CMK (cell line): ENCODE measurements around the gene ZNF415.
"Not testable (repeated sequence)": the region's sequence is repeated elsewhere in the genome, so short reads cannot be mapped to it uniquely, and the experiment has no call there.

Source experiments
- DNase-seq: peaks from one replicate; pipeline ENCODE4 v3.0.0-alpha.2; 2010; ENCODE audit warnings: low read depth

Gene ZNF415

DNA sequence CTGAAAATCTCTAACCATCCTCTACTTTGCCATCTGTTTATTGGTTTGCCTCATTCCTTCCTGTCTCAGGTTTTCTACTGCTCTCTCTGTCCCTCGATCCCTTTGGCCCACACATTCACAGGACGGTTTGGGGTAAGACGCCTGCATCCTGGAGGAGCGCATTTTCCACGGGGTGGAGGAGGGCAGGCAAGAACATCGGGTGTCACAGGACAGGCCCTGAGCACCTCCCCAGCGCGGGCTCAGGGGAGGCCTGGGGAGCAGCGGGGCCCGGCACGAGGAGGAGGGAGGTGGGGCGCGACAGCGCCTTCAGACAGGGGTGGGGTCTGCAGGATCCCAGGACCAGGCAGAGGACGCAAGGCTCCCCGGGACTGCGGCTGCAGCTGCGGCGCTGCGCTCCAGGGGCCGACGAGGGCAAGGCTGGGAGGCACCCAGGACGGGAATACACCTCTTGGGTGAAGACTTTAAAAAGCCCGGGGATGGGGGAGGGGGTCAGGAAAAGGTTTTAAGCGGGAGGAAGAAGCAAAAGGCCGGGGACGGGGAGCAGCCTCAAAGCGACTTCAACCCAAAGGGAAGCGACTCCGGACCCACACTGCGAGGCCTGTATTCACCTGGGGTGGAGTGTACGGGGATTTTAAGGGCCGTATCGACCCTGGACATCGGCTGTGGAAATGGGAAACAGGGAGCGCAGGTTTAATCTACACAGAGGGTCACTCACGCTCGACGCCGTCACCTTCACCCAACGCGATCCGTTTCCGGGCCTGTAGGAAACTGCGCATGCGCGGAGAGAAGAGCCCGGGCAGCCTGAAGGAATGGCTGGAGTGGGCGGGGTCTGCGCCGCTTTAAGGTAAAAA is at the start of gene ZNF415:
TSS of gene ZNF415 (minus strand) at position 770 of the 851 bp plus-strand sequence. CDS start 10,234 bp downstream, outside the sequence.
- DNase-seq: no peak

DNA sequence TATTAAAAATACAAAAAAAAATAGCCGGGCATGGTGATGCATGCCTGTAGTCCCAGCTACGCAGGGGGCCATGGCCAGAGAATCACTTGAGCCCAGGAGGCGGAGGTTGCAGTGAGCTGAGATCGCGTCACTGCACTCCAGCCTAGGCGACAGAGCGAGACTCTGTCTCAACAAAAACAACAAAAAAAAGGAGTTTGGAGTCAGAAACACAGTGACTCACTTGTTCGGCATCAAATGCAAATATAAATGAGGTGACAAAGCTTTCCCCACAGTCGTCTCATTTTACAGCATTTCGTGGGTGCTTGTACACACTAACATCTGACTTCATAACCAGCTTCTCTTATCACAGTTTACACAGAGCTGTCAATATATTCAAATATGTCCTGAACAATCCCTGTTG is 49.5 kb upstream of the ZNF415 start:
- no peak for DNase-seq

DNA sequence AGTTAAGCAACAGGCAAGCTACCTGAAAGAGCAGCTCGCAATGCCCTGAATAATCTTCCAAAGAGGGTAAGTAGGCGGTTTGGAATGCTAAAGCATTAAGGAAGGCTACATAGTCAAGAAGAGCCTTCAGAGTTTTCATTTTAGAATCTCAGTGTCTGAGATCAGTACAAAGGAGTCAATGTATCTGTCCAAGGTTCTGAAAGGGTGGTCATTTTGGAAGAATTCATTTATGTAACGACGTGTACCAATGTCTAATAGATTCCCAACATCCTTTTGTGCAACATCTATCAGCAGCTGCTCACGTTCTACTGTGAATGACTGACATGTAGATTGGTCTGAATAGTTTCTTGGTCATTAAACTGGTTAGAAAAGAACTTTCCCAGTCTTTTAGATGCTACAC is 45.3 kb upstream of the ZNF415 start:
- no peak for DNase-seq

DNA sequence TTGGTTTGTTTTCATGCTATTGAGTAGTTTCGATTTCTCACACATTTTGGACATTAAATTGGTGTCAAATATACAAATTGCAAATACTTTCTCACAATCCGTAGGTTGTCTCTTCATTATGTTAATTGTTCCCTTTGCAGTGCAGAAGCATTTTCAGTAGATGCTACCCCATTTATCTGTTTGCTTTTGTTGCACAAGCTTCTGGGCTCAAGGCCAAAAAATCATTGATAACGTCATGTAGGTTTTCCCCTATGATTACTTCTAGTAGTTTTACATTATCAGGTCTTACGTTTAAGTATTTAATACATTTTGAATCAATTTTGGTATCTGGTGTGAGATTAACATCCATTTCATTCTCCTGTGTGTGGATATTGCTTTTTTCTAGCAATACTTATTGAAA is 40.2 kb upstream of the ZNF415 start:
- no peak for DNase-seq

DNA sequence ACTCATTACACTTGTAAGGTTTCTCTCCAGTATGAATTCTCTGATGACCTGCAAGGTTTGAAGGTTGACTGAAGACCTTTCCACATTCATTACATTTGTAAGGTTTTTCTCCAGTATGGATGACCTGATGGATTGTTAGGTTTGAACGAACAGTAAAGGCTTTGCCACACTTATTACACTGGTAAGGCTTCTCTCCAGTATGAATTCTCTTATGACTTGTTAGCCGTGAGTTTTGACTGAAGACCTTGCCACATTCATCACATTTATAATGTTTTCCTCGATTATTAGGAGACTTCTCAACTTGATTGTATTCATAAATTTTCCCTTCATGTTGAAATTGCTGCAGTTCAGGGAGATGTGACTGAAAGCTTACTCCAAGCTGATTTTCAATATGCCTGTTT is 33.0 kb upstream of the ZNF415 start:
- no peak for DNase-seq

DNA sequence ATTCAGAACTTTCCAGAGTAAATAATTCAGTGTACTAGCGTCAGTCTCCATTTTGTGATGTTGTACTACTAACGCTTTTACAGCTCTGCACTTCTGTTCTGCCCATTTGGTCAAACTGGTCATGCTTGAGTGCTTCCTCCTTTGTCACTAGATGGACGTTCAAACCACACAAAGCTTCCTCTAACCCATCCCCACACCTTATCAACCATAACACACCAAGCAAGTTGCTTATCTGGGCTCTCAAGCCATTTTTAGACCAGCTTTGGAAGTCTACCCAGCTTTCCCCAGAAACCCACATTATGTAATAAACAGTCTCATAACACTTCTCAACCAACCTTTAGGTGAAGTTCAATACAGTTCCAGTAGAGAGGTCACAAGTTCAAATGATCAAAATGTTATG is 28.4 kb upstream of the ZNF415 start:
- DNase-seq: peak; percentile 99

DNA sequence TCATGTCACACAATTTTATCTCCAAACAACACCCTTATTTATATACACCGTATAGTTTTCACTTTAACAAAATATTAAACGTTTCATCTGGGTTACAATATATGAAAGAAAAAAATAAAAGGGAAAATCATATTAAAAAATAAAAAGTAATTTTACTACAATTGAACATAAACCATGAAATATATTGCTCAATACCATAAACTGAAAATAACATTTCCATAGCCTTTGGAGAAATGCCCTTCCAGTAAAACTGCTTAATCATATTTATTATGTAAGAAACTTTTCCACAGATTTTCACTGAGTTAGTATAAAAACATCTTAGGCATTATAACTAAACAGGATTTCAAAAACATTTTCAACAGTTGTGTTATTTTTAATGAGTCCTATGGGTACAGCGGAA is 27.6 kb upstream of the ZNF415 start:
- DNase-seq: no peak

DNA sequence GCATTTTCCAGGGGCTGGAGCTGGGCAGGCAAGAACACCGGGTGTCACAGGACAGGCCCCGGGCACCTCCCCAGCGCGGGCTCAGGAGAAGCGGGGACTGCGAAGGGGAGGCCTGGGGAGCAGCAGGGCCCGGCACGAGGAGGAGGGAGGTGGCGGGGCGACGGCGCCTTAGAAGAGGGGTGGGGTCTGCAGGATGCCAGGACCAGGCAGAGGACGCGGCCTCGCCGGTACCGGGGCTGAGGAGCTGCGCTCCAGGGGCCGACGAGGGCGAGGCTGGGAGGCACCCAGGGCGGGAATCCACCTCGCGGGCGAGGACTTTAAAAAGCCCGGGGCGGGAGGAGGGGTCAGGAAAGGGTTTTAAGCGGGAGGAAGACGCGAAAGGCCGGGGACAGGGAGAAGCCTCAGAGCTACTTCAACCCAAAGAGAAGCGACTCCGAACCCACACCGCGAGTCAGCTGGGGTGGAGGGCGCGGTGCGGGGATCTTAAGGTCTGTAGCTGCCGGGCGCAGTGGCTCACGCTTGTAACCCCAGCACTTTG is 25.5 kb upstream of the ZNF415 start:
- DNase-seq: no peak

DNA sequence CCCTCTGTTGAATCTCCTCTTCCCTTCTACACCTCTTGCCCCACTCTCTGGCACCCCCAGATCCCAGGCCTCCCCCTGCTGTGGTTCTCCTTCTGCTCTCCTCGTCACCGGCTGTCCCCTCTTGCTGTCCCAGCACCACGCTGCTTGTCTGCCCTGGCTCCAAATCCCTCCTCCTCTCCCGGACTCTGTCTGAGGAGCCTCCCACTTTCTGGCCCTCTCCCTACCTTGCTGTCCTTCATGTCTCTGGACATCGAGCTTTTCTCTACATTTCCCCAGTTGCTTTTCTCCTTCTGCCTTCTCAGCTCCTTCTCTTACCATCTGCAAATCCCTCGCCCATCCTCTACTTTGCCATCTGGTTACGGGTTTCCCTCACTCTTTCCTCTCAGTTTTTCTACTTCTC is 24.9 kb upstream of the ZNF415 start:
- DNase-seq: no peak

DNA sequence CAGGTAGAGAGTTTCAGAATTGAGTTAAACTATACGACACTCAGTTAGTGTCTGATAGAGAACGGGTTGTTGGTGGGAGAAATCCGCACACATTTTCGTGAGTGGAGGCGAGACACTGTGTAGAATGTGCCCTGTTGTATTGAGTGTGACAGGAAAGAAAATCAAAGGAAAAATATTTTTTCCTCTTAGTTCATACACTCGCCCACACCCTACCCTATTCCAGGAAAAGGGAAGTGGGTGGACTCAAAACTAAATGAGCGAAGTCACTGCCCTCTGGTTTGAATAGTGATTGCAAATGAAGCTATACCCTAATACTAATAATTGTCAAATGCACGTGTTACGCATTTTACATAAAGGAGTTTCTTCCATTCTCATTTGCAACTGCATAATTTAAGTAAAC is 24.1 kb upstream of the ZNF415 start:
- DNase-seq: no peak

DNA sequence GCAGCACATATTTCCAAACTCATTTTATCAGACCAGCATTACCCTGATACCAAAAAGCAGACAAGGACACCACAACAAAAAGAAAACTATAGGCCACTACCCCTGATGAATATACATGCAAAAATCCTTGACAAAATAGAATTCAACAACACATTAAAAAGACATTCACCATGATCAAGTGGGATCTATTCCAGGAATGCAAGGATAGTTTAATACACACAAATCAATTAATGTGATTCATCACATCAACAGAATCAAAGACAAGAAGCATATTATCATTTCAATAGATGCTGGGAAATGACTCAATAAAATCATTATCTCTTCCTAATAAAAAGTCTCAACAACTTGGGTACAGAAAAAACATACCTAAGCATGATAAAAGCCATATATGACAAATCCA is 14.9 kb upstream of the ZNF415 start:
- no peak for DNase-seq

DNA sequence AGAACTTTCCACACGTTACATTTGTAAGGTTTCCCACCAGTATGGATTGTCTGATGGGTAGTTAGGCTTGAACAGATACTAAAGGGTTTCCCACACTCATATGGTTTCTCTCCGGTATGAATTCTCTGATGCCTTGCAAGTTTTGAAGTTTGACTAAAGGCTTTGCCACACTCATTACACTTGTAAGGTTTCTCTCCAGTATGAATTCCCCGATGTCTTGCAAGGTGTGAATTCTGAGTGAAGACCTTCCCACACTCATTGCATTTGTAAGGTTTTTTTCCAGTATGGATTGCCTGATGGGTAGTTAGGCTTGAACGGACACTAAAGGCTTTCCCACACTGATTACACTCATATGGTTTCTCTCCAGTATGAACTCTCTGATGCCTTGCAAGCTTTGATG is 7.6 kb upstream of the ZNF415 start:
- DNase-seq: no peak

DNA sequence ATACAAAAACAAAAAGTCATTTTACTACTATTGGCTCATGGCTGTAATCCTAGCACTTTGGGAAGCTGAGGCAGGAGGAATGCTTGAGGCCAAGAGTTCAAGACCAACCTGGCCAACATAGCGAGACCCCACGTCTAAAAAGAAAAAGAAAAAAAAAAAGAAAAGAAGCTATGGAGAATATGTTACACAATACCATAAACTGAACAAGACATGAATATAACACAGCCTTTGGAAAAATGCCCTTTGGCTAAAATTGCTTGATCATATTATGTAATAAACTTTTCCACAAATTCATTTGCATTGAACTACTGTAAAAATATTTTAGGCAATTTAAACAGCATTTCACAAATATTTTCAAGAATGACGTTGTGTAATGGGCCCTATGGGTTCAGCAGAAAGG is 3.7 kb upstream of the ZNF415 start:
- no peak for DNase-seq

DNA sequence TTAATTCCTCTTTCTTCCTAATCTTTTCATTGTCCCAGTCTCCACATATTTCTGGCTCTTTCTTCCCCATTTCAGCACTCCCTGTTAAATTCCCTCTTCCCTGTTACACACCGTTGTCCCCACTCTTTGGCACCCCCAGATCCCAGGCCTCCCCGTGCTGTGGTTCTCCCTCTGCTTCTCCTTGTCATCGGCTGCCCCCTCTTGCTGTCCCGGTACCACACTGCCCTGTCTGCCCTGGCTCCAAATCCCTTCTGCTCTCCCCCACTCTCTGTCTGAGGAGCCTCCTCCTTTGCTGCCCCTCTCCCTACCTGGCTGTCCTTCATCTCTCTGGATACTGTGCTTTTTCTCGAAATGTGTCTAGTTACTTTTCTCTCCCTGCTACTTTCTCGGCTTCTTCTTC is 983 bp downstream of the ZNF415 start:
- no peak for DNase-seq

DNA sequence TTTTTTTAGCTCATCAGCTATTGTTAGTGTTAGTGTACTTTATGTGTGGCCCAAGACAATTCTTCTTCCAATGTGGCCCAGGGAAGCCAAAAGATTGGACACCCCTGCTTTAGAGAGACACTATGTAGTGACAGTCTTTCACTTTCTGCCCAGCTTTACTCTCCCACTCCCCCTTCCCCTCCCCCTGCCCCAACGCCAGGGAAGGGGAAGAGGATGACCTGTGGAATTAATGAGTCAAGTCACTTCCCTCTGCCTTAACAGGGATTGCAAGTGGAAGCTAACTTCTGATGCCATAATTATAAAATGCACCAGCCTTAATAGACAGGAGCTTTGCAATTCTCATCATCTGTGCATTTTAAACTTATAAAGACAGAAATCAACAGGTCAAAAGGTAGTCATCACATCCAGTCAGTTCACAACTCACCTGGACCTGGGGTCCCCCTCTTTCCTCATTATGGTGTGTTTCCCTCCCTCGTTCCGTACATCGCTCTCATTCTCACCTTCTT is 1.6 kb downstream of the ZNF415 start:
- DNase-seq: no peak

DNA sequence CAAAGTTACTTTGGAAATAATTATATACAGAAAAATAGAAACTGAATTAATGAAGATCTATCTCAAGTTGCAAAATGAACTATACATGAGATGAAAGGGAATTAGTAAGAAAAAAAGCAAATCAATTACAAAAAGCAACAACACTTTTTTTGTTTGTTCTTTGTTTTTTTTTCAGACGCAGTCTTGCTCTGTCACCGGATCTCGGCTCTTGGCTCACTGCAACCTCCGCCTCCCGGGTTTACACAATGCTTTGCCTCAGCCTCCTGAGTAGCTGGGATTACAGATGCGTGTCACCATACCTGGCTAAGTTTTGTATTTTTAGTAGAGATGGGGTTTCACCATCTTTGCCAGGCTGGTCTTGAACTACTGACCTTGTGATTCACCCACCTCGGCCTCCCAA is 2.2 kb downstream of the ZNF415 start:
- no peak for DNase-seq

DNA sequence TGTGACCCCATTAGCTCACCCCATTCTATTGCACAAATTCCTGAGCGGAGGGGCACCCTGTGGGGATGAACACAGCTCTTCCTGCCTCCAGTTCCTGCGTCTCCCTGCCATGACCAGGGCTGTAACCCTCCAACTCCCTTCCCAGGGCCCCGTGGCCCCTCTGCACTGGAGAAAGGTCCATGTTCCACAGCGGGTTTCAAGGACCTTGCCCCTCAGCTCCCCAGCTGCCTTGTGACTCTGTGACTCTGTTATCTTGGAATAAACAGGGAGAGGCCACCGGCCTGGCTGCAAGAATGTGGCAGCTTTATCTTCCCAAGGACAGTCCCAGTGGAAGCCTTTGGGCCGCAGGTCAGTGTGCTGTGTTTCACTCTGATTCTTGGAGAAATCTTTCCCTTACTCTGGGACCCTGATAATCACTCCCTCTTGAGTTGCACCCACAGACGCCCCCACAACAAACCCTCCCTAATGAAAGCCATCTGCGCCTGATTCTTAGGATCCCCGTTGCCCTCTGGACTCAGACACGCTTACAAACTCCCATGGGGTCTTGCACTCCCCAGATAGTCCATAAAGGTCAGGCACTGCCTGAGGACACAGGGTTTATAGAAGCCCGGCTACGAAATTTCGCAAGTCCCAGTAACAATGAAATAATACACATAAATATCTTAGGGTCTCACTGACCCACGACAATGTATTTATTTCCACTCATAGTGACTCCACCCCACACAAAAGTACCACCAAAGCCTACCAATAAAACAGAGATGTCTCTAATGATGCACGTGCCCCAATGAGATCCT is 5.8 kb downstream of the ZNF415 start:
- DNase-seq: not testable (repeated sequence)

DNA sequence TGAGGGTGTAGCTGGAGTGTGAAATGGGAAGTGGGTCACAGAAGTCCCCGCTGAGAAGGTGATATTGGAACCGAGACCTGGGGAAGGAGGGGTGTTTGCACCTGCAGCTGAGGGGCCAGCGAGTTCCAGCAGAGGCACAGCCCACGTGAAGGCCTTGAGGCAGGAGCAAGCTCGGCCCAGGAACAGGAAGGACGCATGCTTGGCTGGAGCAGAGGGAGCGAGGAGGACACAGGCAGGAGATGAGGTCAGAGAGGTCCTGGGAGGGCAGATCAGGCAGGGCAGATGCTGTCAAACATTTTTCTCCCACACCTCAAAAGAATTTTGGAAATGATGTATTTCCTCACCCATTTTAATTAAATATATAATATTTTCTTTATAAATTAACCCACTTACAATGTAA is 9.3 kb downstream of the ZNF415 start:
- no peak for DNase-seq

DNA sequence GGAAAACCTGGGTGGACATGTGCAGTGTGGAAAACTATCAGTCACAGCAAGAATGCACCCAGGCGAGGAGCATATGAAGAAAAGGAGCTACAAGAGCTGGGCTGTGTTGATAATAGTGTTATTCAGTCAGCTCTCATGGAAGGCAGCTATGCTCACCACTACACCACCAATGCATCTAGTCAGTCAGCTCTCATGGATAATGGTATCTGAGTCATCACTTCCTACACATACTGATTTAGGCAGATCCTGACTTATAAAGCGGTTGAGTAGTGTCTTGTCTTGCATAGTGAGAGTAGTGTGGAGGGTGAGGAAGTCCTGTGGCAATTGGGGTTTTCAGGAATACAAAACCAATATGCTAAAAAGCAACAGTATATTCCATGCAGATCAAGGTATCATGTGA is 20.4 kb downstream of the ZNF415 start:
- no peak for DNase-seq

DNA sequence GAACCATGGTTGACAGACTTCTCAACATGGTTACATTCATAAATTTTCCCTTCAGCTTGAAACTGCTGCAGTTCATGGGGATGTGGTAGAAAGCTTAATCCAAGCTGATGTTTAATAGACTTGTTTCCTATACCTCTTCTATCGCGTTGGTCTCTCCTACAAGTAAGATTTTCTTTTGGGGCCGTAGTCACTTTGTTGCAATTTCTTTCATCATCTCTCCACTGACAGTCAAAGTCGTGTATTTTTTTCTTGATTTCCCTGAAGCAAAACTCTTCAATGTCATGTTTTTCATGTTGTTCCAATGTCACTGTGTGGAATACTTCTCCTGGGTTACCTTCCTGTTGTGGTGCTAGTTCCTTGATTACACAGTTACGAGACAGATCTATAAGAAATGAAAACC is 23.2 kb downstream of the ZNF415 start:
- no peak for DNase-seq

DNA sequence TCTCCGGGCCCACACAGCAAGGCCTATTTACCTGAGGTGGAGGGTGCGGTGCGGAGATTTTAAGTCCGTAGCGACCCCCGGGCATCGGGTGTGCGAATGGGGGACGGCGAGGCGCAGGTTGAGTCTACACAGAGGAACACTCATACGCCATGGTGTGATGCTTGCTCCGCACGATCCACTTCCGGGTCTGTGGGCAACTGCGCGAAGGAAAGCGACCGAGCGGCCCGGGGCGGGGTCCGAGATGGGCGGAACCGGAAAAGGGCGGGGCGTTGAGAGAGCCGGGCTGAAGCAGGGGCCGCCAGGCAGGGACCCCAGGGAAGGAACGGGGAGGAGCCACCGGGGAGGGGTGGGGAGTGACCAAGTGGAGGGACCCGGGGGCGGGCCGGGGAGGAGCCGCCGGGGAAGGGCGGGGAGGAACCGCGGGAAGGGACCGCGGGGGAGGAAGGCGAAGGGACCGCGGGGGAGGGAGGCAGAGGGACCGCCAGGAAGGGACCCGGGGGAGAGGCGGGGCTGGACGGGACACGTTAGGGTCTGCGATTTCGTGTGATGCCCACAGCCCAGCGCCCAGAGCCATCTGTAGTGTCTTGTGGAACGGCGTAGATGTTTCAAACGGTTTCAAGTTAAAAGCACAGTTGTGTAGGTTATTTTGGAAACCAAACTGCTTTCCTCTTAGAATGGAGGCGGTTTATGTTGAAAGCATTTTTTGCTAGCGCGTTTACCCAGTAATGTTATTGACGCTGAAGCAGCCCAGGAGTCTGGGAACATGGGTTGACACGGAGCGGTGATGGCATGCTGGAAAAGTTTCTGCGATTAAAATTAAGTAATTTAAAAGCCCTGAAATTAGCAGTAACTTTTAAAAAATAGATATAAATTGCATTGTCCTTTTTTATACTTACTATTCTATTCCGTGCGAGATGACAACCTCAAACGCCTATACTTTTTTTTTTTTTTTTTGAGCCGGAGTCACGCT is 29.2 kb downstream of the ZNF415 start, which contains the start of gene ZNF160:
TSS of gene ZNF160 (minus strand) at position 189 of the 970 bp plus-strand sequence. CDS start 17,146 bp downstream, outside the sequence.
- peak; percentile 98 for DNase-seq
